ENCODE results near the gene WIPF3.

The WIPF3 gene

DNA sequence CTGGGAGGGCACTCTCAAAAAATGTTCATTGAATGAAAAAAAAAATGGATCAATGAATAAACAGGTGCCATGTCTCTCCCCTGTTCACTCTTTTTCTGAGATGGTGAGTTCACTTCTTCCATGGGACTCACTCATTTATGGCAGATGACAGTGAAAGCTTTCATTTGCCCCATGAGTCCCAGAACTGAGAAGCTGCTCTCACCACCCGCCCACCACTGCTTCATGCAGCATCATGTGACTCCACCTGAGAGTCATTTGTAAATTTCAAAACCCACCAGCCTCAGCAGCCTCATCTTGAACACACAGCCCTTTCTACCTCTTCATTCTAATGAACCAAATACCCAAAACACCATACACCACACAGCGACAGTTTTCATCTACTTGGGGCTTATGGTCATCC lies 118.4 kb downstream of the WIPF3 start:
- no peak overlapping the region for H3K4me3 ChIP-seq
- TF ChIP-seq, protein P1, sequence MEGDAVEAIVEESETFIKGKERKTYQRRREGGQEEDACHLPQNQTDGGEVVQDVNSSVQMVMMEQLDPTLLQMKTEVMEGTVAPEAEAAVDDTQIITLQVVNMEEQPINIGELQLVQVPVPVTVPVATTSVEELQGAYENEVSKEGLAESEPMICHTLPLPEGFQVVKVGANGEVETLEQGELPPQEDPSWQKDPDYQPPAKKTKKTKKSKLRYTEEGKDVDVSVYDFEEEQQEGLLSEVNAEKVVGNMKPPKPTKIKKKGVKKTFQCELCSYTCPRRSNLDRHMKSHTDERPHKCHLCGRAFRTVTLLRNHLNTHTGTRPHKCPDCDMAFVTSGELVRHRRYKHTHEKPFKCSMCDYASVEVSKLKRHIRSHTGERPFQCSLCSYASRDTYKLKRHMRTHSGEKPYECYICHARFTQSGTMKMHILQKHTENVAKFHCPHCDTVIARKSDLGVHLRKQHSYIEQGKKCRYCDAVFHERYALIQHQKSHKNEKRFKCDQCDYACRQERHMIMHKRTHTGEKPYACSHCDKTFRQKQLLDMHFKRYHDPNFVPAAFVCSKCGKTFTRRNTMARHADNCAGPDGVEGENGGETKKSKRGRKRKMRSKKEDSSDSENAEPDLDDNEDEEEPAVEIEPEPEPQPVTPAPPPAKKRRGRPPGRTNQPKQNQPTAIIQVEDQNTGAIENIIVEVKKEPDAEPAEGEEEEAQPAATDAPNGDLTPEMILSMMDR (IDR thresholded peaks at IDR 0.05): no peak
- no peak overlapping the region for H3K27ac ChIP-seq
- no peak for DNase-seq (ENCODE audit: low spot score)

DNA sequence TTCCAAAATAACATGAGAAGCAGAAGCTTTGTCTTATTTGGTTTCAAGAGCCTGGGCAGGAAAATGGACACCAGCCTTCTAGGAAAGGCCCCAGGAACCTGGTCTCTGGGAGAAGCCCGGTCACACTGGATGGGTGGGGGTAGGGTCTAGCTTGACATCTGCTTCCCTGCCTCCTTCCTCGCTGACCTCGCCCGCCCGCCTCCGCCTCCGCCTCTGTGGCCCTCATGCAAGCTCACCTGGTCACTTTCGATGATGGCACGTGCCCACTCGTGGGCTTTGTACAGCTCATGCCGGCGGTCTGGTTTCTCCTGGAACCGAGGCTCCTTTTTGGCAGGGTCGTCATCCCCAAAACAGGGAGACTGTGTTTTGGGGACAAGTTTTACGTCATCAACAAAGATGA lies 119.9 kb downstream of the WIPF3 start:
- H3K4me3 ChIP-seq: no peak overlapping the region
- TF ChIP-seq, protein P1 (IDR thresholded peaks at IDR 0.05): no peak
- H3K27ac ChIP-seq: peak overlapping the region in 1 of 2 donors; percentile 15
- no peak for DNase-seq (ENCODE audit: low spot score)

DNA sequence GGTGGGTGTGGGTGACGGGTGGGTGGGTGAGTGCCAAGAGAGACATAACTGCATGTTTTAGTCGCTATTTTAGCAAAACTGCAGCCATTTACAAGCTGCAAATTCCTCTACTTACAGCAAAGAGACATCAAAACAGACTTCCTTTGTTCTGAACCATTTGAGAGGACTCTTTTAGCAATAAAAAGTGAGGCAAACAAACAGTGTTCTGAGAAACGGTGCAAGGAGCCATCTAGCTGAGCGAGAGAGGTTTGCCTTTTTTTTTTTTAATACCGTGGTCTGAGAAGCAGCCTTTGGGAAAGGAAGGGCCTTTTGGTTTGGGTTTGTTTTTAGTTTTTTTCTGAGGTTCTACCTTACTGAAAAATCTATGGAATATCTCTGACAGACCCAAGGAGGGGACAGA lies 120.4 kb downstream of the WIPF3 start:
- TF ChIP-seq, protein P1 (IDR thresholded peaks at IDR 0.05): no peak
- no peak for DNase-seq (ENCODE audit: low spot score)
- H3K27ac ChIP-seq: peak overlapping the region in 1 of 2 donors; percentile 15
- no peak overlapping the region for H3K4me3 ChIP-seq

GRCh38 chr7:29929018-29929807 lies 122.9 kb downstream of the WIPF3 start:
- no peak overlapping the region for H3K27ac ChIP-seq
- TF ChIP-seq, protein P1 (IDR thresholded peaks at IDR 0.05): no peak
- no peak overlapping the region for H3K4me3 ChIP-seq
- no peak for DNase-seq (ENCODE audit: low spot score)

DNA sequence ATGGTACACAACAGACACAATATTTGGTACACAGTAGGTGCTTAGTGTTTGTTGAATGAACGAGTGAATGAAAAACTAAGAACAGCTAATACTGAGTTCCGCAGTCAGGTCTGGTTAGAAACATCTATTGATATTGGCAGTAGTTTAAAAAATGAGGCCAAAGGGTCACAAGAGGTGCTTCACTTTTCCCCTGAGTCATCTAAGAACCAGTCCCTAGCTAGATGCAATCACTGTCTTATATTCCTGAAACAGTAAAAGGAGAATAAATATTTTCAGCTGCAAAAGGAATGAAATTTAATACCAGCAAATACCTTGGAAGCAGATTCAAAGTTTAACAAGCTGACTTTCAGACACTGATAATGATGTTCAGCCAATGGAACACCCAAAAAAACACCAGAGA lies 128.8 kb downstream of the WIPF3 start:
- no peak for DNase-seq (ENCODE audit: low spot score)
- TF ChIP-seq, protein P1 (IDR thresholded peaks at IDR 0.05): no peak
- Histone ChIP-seq H3K27ac (no peak overlapping the region), H3K4me3 (no peak overlapping the region)

DNA sequence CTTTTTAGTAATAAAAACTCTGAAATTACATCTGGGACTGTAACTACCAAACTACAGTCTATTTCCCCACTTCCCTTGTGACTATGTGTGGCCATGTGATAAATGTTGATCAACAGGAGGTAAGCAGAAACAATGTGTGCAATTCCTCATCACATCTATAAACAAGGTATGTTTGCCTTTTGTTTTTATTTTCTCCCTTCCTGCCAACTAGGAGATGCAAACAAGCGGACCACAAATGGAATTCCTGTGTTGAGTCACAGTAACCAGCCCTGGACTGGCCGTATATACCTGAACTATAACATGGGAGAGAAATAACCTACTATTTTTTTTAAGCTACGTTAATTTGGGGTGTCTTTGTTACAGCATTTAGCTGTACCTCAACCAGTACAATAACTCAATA lies 130.8 kb downstream of the WIPF3 start:
- TF ChIP-seq, protein P1 (IDR thresholded peaks at IDR 0.05): no peak
- no peak overlapping the region for H3K4me3 ChIP-seq
- no peak for DNase-seq (ENCODE audit: low spot score)
- no peak overlapping the region for H3K27ac ChIP-seq

- Histone ChIP-seq H3K27ac (no peak overlapping the region), H3K4me3 (no peak overlapping the region)
- no peak for DNase-seq (ENCODE audit: low spot score)
- TF ChIP-seq, protein P1 (IDR thresholded peaks at IDR 0.05): no peak
Measured at GRCh38 chr7:29940199-29940598, 133.9 kb downstream of the WIPF3 start.
